ENCODE results near the gene RIOK2.

Gene RIOK2

DNA sequence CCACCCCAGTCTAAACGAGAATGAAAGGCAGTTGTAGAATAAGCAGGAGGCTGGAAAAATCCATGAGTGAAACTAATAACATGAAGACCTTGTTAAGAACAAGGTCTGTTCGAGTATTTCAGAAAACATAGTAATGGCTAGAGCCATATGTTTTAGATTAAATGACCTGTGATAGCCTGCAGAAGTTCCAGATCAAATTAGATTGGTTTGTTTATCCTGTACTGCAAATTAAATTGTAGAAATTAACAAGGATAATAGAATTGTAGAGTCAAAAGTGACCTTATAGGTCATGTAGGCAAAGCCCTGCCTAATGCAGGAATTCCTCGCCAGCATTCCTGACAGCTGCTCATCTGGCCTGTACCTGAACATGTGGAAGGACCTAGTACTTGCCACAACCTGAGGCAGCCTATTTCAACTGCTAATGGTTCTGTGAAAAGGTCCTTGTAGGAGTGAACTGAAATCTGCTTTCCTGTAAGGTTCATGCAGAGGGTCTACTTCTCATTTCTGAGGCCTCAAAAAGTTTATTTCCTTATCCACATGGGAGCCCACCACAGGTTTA lies 57.8 kb downstream of the RIOK2 start:
- DNase-seq (ENCODE audit: low read depth in 2 of 2), result no peak

DNA sequence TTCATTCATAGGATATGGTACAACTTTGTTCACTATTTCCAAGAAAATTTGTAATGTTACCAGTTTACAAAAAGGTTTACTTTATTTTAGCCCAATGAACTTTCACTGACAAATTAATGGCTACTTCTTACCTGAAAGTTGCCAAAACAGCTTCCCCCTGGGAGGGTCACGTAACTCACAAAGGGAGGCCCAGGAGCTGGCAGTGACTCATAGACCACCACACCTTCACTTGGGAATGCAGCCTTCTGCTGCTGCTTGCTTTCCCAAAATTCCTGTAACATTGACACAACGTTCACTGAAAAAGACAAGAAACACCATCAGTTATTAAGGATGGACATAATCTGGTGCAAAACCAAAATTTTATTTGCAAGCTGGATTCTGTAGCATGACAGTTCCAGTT lies 58.7 kb downstream of the RIOK2 start:
- DNase-seq (ENCODE audit: low read depth in 2 of 2), result no peak

DNA sequence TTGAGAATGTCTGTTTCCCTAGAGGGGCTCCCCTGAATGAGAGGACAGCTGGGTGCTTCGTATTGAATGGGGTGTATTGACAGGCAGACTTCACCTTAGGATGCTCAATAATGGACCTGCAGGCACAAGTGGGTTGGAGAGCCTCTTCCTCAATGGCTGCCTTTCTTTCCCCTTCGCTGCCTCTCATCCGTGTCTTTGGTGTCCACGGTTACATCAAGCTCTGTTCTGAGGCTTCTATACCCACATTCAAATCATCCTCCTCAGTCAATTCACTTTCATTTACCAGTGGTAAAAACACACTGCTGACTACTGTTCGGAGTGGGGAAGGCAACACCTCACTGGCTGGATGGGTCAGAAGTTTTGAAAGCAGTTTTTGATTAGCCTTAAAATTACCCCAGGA lies 61.2 kb downstream of the RIOK2 start:
- DNase-seq (ENCODE audit: low read depth in 2 of 2), result no peak

DNA sequence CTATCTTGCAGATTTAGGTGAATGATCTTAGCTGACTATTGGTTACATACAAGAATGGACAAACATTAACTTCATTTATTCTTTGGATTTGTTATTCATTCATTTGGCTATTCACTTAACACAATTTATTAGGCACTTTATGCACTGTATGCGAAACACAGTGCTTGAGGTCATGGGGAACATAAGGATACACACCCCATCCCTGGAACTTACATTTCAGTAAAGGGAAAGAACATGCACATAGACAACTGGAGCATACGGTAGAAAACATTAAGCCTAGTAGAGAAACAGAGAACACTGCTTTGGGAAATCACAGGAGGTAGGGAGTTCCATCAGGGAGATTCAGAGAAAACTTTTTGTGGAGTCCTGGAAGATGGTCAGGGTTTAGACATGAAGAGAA lies 62.9 kb downstream of the RIOK2 start:
- no peak for DNase-seq (ENCODE audit: low read depth in 2 of 2)

DNA sequence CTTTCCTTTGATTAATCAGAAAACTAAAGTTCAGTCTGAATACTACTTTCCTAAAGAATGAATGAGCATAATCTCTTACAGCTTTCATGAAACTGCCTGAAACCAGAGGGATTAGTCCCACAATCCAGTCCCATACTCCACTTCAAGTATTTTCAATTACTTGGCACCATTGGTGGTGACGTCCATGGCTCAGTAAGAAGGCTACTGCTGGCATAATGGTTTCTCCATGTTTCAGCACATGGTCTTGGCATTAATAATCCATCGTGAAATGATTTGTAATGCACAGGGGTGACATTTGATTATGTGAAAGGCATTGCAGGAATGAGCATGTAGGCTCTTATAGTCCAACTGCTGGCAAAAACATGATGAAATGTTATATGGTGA lies 64.0 kb downstream of the RIOK2 start:
- DNase-seq (ENCODE audit: low read depth in 2 of 2), result no peak

DNA sequence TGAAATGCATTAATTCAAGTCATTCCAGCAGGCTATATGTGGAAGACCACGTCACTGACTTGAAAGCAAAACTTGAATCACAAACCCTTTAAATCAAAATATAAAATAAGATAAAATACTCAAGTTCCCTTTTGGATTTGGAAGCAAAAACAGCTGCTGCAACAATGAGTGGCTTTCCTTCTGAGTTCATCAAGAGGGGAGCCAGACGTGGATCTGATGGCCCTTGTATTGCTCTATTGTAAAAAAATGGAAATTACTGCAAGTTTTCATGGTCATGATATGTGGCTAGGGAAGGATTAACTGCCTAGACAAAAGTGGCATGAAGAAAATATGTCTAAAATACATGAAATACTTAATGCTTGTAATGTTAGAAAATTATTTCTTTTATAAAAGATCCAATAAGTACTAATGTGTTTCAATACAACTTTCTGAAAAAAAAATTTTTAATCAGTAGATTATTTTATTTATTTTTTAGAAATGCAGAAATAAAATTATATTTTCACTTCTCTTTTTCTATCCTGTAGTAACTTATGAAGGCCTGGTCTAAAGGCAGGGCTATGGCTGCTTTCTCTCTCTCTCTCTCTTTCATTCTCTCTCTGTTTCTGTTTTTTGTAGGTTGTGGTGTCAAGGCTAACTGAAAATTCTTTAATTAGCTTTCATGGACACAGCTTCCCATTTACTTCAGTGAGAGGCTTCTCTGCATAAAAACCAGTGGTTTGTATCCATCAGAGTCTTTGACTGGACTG lies 64.6 kb downstream of the RIOK2 start:
- DNase-seq (ENCODE audit: low read depth in 2 of 2), result no peak

DNA sequence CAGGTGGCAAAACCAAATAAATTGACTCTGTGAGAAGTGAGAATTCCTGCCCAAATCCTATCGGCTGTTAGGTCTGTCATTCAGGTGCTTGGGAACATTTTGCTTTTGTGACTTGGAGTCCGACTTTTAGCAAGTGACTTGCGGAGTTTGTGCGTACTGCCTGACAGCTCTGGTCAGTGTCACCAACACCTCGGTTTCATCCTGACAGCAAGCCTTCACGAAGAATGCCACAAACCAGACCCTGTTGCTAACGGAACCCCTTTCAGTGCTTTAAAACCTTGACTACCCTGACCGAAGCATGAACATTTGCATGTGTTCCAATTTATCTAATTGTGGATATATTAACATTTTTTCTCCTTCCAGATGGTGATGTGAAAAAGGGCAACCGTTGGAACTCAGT lies 67.1 kb downstream of the RIOK2 start:
- no peak for DNase-seq (ENCODE audit: low read depth in 2 of 2)

DNA sequence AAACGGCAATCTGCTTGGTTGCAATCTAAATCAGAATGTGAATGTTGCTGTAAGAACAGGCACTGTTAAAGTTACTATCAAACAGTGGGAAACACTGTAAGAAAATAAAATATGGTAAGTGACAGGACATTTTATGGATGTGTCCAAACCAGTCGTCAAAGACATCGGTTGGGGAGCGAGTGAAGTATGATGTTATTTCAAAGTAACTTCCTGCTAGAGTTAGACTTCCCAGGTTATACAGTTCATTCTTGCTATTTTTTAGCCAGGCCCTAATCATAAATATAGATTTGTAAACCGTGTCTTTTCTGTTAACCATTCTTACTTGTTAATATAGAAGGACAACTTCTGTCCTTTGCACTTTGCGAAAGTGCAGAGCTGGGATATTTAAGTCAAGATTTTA lies 70.8 kb downstream of the RIOK2 start:
- no peak for DNase-seq (ENCODE audit: low read depth in 2 of 2)

DNA sequence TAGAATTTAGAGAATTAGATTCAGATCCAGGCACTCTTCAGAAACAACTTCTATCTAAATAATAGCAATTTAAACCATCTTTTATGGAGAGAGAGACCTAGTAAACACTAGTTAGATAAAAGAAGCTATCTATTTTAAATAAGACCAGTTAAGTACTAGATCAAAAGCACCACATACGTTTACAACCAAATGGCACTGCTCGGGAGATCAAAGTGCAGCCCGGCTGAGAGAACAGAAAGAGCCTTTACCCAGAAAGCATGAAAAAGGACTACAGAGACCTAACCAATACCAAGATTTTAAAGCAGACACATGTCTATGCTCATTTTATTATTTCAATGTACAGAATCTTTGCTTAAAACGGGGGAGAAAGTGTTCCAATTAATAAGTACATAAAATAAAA lies 71.4 kb downstream of the RIOK2 start:
- no peak for DNase-seq (ENCODE audit: low read depth in 2 of 2)

DNA sequence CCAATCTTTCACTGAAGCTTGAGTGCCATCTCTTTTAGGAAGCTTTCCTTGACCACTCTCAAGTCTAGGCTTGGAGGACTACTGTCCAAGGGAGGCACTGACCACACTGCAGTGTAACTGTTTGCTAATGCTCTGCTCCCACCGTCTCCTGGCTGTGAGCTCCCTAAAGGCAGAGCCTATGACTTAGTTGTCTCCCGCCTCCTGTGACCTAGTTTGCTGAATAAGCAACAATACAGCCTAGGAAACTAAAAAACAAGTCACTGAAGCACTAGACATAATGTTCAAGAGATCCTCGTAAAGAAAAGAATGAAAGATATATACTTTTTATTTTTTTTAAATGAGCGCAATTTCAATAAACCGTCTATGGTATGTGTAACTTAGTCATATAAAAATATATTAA lies 72.0 kb downstream of the RIOK2 start:
- no peak for DNase-seq (ENCODE audit: low read depth in 2 of 2)
